ENCODE data around the gene RAPGEF1. TPM values are rescaled to one million over a fixed set of nuclear protein-coding genes. Genes with fewer than 3 reads are reported as not detected.

The RAPGEF1 gene
- total and polyA plus RNA-seq, 2 of the 13 experiments (the other 11 are each of a cell fraction or from before 2014, with no cell fraction given), result 21.2 to 38.9 TPM

GRCh38 chr9:131731237-131731636 is 8.6 kb downstream of the RAPGEF1 start (continued):
- TF ChIP-seq HMG20A (CRISPR knock-in tag; IDR thresholded peaks at IDR 0.05; ENCODE audit: borderline replicate concordance) (peak; percentile 13; the same call in 1 of the 2 replicates), XBP1 (CRISPR knock-in tag; IDR thresholded peaks at IDR 0.05) (no peak), PRMT3 (CRISPR knock-in tag; IDR thresholded peaks at IDR 0.05; ENCODE audit: borderline replicate concordance, low read depth) (no peak), E2F2 (CRISPR knock-in tag; IDR thresholded peaks at IDR 0.05; ENCODE audit: borderline replicate concordance) (no peak), MXI1 (IDR thresholded peaks at IDR 0.05; ENCODE audit: borderline replicate concordance, low read depth, low read length) (peak; percentile 30; the same call in 1 of the 3 replicates), FOXA3 (CRISPR knock-in tag; IDR thresholded peaks at IDR 0.05) (peak; percentile 52; the same call in 1 of the 2 replicates), ZFP82 (CRISPR knock-in tag; IDR thresholded peaks at IDR 0.05; ENCODE audit: borderline replicate concordance) (no peak), HHEX (CRISPR knock-in tag; IDR thresholded peaks at IDR 0.05) (peak; percentile 58; the same call in 1 of the 2 replicates), AHR (CRISPR knock-in tag; IDR thresholded peaks at IDR 0.05) (no peak), NR2F6 (IDR thresholded peaks at IDR 0.05) (peak; percentile 70), NR2F6 (CRISPR knock-in tag; IDR thresholded peaks at IDR 0.05) (0 out of 2 replicates have a peak, but pooled peaks have one; percentile 36), ZNF614 (CRISPR knock-in tag; IDR thresholded peaks at IDR 0.05; ENCODE audit: borderline replicate concordance) (0 out of 2 replicates have a peak, but pooled peaks have one; percentile 47)
- TF ChIP-seq, protein P1, sequence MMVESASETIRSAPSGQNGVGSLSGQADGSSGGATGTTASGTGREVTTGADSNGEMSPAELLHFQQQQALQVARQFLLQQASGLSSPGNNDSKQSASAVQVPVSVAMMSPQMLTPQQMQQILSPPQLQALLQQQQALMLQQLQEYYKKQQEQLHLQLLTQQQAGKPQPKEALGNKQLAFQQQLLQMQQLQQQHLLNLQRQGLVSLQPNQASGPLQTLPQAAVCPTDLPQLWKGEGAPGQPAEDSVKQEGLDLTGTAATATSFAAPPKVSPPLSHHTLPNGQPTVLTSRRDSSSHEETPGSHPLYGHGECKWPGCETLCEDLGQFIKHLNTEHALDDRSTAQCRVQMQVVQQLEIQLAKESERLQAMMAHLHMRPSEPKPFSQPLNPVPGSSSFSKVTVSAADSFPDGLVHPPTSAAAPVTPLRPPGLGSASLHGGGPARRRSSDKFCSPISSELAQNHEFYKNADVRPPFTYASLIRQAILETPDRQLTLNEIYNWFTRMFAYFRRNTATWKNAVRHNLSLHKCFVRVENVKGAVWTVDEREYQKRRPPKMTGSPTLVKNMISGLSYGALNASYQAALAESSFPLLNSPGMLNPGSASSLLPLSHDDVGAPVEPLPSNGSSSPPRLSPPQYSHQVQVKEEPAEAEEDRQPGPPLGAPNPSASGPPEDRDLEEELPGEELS (CRISPR knock-in tag; IDR thresholded peaks at IDR 0.05), result peak; percentile 79
- TF ChIP-seq, protein P2, sequence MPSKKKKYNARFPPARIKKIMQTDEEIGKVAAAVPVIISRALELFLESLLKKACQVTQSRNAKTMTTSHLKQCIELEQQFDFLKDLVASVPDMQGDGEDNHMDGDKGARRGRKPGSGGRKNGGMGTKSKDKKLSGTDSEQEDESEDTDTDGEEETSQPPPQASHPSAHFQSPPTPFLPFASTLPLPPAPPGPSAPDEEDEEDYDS (CRISPR knock-in tag; IDR thresholded peaks at IDR 0.05), result peak; percentile 16; the same call in 1 of the 2 replicates
- TF ChIP-seq, protein P3, sequence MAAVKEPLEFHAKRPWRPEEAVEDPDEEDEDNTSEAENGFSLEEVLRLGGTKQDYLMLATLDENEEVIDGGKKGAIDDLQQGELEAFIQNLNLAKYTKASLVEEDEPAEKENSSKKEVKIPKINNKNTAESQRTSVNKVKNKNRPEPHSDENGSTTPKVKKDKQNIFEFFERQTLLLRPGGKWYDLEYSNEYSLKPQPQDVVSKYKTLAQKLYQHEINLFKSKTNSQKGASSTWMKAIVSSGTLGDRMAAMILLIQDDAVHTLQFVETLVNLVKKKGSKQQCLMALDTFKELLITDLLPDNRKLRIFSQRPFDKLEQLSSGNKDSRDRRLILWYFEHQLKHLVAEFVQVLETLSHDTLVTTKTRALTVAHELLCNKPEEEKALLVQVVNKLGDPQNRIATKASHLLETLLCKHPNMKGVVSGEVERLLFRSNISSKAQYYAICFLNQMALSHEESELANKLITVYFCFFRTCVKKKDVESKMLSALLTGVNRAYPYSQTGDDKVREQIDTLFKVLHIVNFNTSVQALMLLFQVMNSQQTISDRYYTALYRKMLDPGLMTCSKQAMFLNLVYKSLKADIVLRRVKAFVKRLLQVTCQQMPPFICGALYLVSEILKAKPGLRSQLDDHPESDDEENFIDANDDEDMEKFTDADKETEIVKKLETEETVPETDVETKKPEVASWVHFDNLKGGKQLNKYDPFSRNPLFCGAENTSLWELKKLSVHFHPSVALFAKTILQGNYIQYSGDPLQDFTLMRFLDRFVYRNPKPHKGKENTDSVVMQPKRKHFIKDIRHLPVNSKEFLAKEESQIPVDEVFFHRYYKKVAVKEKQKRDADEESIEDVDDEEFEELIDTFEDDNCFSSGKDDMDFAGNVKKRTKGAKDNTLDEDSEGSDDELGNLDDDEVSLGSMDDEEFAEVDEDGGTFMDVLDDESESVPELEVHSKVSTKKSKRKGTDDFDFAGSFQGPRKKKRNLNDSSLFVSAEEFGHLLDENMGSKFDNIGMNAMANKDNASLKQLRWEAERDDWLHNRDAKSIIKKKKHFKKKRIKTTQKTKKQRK (IDR thresholded peaks at IDR 0.05; ENCODE audit: low read length), result no peak
- TF ChIP-seq, protein P4, sequence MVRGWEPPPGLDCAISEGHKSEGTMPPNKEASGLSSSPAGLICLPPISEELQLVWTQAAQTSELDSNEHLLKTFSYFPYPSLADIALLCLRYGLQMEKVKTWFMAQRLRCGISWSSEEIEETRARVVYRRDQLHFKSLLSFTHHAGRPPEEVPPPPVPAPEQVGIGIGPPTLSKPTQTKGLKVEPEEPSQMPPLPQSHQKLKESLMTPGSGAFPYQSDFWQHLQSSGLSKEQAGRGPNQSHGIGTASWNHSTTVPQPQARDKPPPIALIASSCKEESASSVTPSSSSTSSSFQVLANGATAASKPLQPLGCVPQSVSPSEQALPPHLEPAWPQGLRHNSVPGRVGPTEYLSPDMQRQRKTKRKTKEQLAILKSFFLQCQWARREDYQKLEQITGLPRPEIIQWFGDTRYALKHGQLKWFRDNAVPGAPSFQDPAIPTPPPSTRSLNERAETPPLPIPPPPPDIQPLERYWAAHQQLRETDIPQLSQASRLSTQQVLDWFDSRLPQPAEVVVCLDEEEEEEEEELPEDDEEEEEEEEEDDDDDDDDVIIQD (CRISPR knock-in tag; IDR thresholded peaks at IDR 0.05; ENCODE audit: low read depth), result 0 out of 2 replicates have a peak, but pooled peaks have one; percentile 26
- TF ChIP-seq, protein P5, sequence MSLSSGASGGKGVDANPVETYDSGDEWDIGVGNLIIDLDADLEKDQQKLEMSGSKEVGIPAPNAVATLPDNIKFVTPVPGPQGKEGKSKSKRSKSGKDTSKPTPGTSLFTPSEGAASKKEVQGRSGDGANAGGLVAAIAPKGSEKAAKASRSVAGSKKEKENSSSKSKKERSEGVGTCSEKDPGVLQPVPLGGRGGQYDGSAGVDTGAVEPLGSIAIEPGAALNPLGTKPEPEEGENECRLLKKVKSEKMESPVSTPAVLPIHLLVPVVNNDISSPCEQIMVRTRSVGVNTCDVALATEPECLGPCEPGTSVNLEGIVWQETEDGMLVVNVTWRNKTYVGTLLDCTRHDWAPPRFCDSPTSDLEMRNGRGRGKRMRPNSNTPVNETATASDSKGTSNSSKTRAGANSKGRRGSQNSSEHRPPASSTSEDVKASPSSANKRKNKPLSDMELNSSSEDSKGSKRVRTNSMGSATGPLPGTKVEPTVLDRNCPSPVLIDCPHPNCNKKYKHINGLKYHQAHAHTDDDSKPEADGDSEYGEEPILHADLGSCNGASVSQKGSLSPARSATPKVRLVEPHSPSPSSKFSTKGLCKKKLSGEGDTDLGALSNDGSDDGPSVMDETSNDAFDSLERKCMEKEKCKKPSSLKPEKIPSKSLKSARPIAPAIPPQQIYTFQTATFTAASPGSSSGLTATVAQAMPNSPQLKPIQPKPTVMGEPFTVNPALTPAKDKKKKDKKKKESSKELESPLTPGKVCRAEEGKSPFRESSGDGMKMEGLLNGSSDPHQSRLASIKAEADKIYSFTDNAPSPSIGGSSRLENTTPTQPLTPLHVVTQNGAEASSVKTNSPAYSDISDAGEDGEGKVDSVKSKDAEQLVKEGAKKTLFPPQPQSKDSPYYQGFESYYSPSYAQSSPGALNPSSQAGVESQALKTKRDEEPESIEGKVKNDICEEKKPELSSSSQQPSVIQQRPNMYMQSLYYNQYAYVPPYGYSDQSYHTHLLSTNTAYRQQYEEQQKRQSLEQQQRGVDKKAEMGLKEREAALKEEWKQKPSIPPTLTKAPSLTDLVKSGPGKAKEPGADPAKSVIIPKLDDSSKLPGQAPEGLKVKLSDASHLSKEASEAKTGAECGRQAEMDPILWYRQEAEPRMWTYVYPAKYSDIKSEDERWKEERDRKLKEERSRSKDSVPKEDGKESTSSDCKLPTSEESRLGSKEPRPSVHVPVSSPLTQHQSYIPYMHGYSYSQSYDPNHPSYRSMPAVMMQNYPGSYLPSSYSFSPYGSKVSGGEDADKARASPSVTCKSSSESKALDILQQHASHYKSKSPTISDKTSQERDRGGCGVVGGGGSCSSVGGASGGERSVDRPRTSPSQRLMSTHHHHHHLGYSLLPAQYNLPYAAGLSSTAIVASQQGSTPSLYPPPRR (CRISPR knock-in tag; IDR thresholded peaks at IDR 0.05; ENCODE audit: borderline replicate concordance), result peak; percentile 36; the same call in 1 of the 2 replicates
